ENCODE results near the gene TRIP10. TPM values are rescaled to one million over a fixed set of nuclear protein-coding genes. Genes with fewer than 3 reads are reported as not detected.

Gene TRIP10
- polyA plus RNA-seq, 1 donor (not counting 4 experiments of a cell fraction or from before 2014, with no cell fraction given), result 34.8 TPM

- no peak overlapping the region for H3K27ac ChIP-seq (ENCODE audit: control insufficient read depth, insufficient read depth, low read length)
- H3K9me1 ChIP-seq (ENCODE audit: control insufficient read depth, extremely low read depth, insufficient read depth, low read length), result no peaks in the 10 kb centered on the region
- peaks cover 14% of the 10 kb centered on the region for H3K4me1 ChIP-seq (ENCODE audit: control insufficient read depth, extremely low read depth, insufficient read depth, low read length)
- peaks cover 0 to 2% of the 10 kb centered on the region in 2 experiments for H3K36me3 ChIP-seq (ENCODE audit: control insufficient read depth in 2 of 2, extremely low read depth in 1 of 2, insufficient read depth in 2 of 2, low read length in 2 of 2)
- DNase-seq (ENCODE audit: low read depth, low spot score), result no peak
- no peak for FAIRE-seq
- no peaks in the 10 kb centered on the region for H3K9me3 ChIP-seq (ENCODE audit: control insufficient read depth, low read depth, low read length)
- H3K4me2 ChIP-seq (ENCODE audit: control insufficient read depth, extremely low read depth, insufficient read depth, low read depth, low read length), result no peak overlapping the region
- H3K79me2 ChIP-seq (ENCODE audit: control insufficient read depth, insufficient read depth, low read length), result no peaks in the 10 kb centered on the region
- no peak overlapping the region for H3K9ac ChIP-seq (ENCODE audit: control insufficient read depth, extremely low read depth, insufficient read depth, low read length)
- no peaks in the 10 kb centered on the region for H4K20me1 ChIP-seq (ENCODE audit: control insufficient read depth, extremely low read depth, insufficient read depth, low read length)
- no peak overlapping the region for H2AFZ ChIP-seq (ENCODE audit: control insufficient read depth, low read length)
- TF ChIP-seq EZH2 (IDR thresholded peaks at IDR 0.05; ENCODE audit: low read length) (no peak), CTCF (optimal IDR thresholded peaks at IDR 0.05 in 1 of 3, IDR thresholded peaks at IDR 0.05 in 1 of 3, conservative IDR thresholded peaks at IDR 0.05 in 1 of 3; ENCODE audit: extremely low read depth in 1 of 3, insufficient read depth in 2 of 3, low read length in 3 of 3) (no peak)
- no peak overlapping the region for H3K4me3 ChIP-seq (ENCODE audit: control insufficient read depth in 2 of 3, extremely low read depth in 1 of 3, insufficient read depth in 2 of 3, low read depth in 1 of 3, low read length in 3 of 3)
- no peaks in the 10 kb centered on the region for H3K27me3 ChIP-seq (ENCODE audit: control insufficient read depth, extremely low read depth, insufficient read depth, low read length)
- dilution Hi-C loops (cut with MboI; ENCODE audit: extremely low pct_ligation_motif_present, low sequenced_read_pairs), result no loop called here
Observed at GRCh38 chr19:6724631-6725492, 14.6 kb upstream of the TRIP10 start.

- dilution Hi-C loops (cut with MboI; ENCODE audit: extremely low pct_ligation_motif_present, low sequenced_read_pairs), result no loop called here
- Histone ChIP-seq H3K4me2 (ENCODE audit: control insufficient read depth, extremely low read depth, insufficient read depth, low read depth, low read length) (no peak overlapping the region), H3K27ac (ENCODE audit: control insufficient read depth, insufficient read depth, low read length) (no peak overlapping the region)
Observed at GRCh38 chr19:6725513-6726231, 13.8 kb upstream of the TRIP10 start.

More at GRCh38 chr19:6725513-6726231, 13.8 kb upstream of the TRIP10 start:
- no peak overlapping the region for H3K4me3 ChIP-seq (ENCODE audit: control insufficient read depth in 2 of 3, extremely low read depth in 1 of 3, insufficient read depth in 2 of 3, low read depth in 1 of 3, low read length in 3 of 3)
- H3K27me3 ChIP-seq (ENCODE audit: control insufficient read depth, extremely low read depth, insufficient read depth, low read length), result no peaks in the 10 kb centered on the region
- H3K79me2 ChIP-seq (ENCODE audit: control insufficient read depth, insufficient read depth, low read length), result no peaks in the 10 kb centered on the region
- no peaks in the 10 kb centered on the region for H3K9me1 ChIP-seq (ENCODE audit: control insufficient read depth, extremely low read depth, insufficient read depth, low read length)
- no peak overlapping the region for H2AFZ ChIP-seq (ENCODE audit: control insufficient read depth, low read length)
- no peak for TF ChIP-seq EZH2 (IDR thresholded peaks at IDR 0.05; ENCODE audit: low read length)
- TF ChIP-seq CTCF (optimal IDR thresholded peaks at IDR 0.05 in 1 of 3, IDR thresholded peaks at IDR 0.05 in 1 of 3, conservative IDR thresholded peaks at IDR 0.05 in 1 of 3; ENCODE audit: extremely low read depth in 1 of 3, insufficient read depth in 2 of 3, low read length in 3 of 3), result no peak
- H4K20me1 ChIP-seq (ENCODE audit: control insufficient read depth, extremely low read depth, insufficient read depth, low read length), result no peaks in the 10 kb centered on the region
- H3K9me3 ChIP-seq (ENCODE audit: control insufficient read depth, low read depth, low read length), result no peaks in the 10 kb centered on the region
- DNase-seq (ENCODE audit: low read depth, low spot score), result no peak
- H3K9ac ChIP-seq (ENCODE audit: control insufficient read depth, extremely low read depth, insufficient read depth, low read length), result no peak overlapping the region
- peaks cover 6% of the 10 kb centered on the region for H3K4me1 ChIP-seq (ENCODE audit: control insufficient read depth, extremely low read depth, insufficient read depth, low read length)
- no peak for FAIRE-seq
- H3K36me3 ChIP-seq (ENCODE audit: control insufficient read depth in 2 of 2, extremely low read depth in 1 of 2, insufficient read depth in 2 of 2, low read length in 2 of 2), result peaks cover 0 to 6% of the 10 kb centered on the region in 2 experiments
